Measurements from ENCODE around the gene PGM5. TPM values are rescaled to one million over a fixed set of nuclear protein-coding genes. Genes with fewer than 3 reads are reported as not detected.
"Not testable (repeated sequence)": the region's sequence is repeated elsewhere in the genome, so short reads cannot be mapped to it uniquely, and the experiment has no call there.

The PGM5 gene
- polyA plus RNA-seq, 3 donors, result 44.6 to 49.6 (median 46.4) TPM

DNA sequence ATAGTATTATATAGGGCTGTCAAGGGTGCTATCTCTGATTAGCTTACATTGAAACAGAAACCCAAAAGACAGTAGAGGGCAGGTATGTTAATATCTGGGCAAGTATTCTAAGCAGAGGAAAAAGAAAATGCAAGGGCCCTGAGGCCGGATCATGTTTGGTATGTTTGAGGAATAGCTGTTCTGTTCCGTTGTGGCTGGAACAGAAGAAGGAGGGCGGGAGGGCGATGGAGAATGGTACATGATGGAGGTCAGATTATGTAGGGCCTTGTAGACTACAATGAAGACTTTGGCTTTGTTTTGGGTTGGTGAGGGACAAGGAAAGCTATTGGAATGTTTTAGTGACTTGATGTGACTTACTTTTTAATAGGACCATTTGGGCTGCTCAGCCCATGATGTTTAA lies 19.4 kb downstream of the PGM5 start:
- DNase-seq (ENCODE audit: low read depth in 3 of 3, low spot score in 2 of 3), result not testable (repeated sequence)

GRCh38 chr9:68377723-68378122 lies 21.3 kb downstream of the PGM5 start:
- DNase-seq (ENCODE audit: low read depth in 3 of 3, low spot score in 2 of 3), result not testable (repeated sequence)

- not testable (repeated sequence) for DNase-seq (ENCODE audit: low read depth in 3 of 3, low spot score in 2 of 3)
Measured at GRCh38 chr9:68383894-68384293, 27.5 kb downstream of the PGM5 start.

GRCh38 chr9:68389558-68389957 lies 33.1 kb downstream of the PGM5 start:
- DNase-seq (ENCODE audit: low read depth in 3 of 3, low spot score in 2 of 3), result not testable (repeated sequence)

DNA sequence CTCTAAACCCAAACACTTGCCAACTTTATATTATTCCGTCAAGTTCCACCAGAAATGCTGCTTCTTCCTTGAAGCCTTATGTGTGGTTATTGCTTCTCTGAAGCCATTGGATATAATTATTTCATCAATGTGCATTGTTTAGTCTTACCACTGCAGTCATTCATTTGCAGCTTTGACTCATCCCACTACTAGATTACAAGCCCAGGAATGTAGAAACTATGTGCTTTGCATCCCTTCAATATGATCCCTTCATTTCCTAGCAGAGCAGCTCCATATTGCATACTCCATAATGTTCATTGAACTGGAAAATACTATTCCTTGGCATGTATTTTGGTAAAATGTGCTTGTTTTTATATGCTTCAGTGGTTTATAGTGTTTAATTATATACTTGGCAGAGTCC lies 34.3 kb downstream of the PGM5 start:
- not testable (repeated sequence) for DNase-seq (ENCODE audit: low read depth in 3 of 3, low spot score in 2 of 3)

- DNase-seq (ENCODE audit: low read depth in 3 of 3, low spot score in 2 of 3), result not testable (repeated sequence)
Measured at GRCh38 chr9:68396411-68397094, 40.1 kb downstream of the PGM5 start.

DNA sequence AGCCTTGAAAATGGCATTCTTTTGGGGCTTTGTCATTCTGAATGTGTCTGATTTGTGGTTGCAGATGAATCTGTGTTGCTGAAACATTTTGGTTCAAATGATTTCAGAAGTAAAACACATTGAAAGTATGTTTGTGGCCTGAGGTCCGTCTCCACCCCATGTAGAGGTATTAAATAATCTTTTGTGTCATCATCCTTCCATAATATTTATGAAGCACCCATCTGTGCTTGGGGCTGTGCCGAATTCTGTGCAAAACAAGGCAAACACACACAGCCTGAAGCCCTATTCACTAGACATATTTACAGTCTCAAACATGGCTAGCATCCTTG lies 40.6 kb downstream of the PGM5 start:
- DNase-seq (ENCODE audit: low read depth in 3 of 3, low spot score in 2 of 3), result not testable (repeated sequence)

- not testable (repeated sequence) for DNase-seq (ENCODE audit: low read depth in 3 of 3, low spot score in 2 of 3)
Measured at GRCh38 chr9:68397796-68398195, 41.4 kb downstream of the PGM5 start.

DNA sequence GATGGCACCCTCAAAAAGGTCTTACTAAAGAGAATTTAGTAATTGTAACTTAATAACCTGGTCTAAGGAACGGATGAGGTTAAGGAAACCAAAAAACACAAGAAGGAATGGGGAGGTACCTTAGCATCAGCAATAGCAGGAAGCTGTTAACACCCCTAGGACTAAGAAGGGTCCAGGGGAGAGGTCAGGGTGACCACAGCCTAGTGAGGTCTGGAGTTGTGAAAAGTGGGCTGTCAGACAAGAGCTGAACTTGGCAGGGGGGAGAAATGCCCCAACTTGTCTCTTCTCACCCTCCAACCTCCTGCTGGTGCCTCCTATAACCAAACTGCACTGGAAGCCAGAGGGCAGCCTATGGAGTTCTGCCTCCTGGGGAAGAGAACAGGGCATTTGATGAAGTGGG lies 41.9 kb downstream of the PGM5 start:
- DNase-seq (ENCODE audit: low read depth in 3 of 3, low spot score in 2 of 3), result not testable (repeated sequence)

DNA sequence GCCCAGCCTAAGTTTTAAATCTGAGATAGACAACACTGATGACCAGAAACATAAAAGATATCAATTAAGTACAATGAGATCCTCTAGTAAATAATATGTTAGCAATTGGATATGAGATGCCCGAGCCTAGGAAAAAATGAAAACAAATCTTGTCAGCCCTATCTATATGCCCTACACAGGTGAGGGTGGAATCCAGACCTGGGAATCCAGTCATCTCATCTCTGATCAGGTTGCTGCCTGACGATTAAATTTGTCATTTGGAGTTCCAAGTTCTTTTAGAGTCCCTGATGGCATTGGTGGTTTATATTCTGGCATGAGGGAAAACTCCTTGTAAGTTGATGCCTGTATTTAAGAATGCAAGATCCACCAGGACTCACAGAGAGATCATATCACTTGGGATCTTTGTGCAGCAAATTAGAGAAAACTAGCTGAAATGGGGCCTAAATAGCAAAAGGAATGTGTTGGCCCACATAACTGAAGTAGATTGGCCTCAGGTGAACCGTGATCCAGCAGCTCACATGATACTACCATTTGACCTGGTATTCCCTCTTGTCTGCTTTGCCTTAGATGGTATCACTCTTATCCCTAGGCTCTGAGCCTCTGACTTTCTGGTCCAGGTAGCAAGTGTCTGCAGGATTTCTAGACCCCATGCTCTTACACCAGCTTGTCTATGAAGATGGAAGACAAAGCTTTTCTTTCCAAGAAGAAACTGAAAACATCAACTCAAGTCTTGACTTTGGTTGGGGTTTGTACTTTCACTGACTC lies 48.2 kb downstream of the PGM5 start:
- DNase-seq (ENCODE audit: low read depth in 3 of 3, low spot score in 2 of 3), result not testable (repeated sequence)

- DNase-seq (ENCODE audit: low read depth in 3 of 3, low spot score in 2 of 3), result not testable (repeated sequence)
Measured at GRCh38 chr9:68411865-68412264, 55.5 kb downstream of the PGM5 start.

- not testable (repeated sequence) for DNase-seq (ENCODE audit: low read depth in 3 of 3, low spot score in 2 of 3)
Measured at GRCh38 chr9:68412754-68413153, 56.3 kb downstream of the PGM5 start.

DNA sequence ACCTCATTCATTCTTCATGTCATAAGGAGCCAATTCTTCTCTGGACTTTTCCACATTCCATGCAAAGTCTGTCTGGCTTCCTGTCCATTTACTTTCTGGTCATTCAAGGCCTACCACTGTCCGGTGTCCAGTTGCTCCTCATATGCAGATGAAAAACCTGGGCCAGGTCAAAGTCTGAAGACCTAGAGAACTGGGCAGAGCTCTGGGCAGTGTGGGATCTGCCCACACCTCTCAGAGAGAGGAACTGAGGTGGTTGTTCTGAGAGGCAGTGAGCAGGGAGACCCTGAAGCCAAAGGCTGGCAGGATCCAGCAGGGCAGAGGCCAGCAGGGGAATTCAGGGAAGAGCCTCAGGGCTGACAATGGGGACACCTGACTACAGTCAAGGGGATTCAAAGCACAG lies 58.7 kb downstream of the PGM5 start:
- not testable (repeated sequence) for DNase-seq (ENCODE audit: low read depth in 3 of 3, low spot score in 2 of 3)

- DNase-seq (ENCODE audit: low read depth in 3 of 3, low spot score in 2 of 3), result no peak
Measured at GRCh38 chr9:68416936-68417564, 60.6 kb downstream of the PGM5 start.

DNA sequence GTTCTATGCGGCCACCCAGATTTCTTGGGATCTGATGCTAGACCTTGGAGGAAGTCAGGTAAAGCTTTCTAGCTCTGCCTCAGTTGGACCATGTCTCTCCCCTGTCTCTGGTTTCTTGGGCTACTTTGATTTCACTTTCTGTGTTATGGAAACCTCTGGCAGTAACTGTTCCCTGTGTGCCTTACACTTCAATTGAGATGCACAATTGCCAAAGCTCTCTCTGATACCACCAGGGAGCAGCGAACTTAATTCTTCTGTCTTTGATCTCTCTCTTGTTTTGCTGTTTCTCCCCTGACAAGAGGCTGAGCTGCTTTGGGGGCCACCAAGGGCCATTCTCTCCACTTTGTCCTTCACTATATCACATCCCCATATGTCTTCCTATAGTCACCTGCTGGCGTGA lies 61.4 kb downstream of the PGM5 start:
- DNase-seq (ENCODE audit: low read depth in 3 of 3, low spot score in 2 of 3), result no peak

- DNase-seq (ENCODE audit: low read depth in 3 of 3, low spot score in 2 of 3), result no peak
Measured at GRCh38 chr9:68418259-68418845, 61.9 kb downstream of the PGM5 start.

DNA sequence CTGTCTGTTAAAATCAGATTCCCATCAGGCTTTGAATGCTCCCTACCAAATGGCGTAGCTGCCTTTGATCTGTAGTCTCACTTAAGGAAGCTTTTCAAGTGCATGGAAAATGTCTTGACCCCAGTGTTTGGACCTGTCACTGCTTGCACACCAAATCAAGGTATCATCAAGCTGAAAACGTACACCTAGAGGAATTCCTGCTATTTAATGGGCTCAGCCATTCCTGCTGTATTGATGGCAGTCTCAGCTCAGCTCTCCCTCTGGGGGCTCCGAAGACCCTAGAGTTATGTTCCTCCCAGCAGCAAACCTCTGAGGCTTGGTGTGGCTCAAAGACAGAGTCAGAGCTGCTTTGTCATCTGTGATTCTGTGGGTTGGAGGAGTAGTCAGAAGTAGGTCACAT lies 63.5 kb downstream of the PGM5 start:
- DNase-seq (ENCODE audit: low read depth in 3 of 3, low spot score in 2 of 3), result no peak

DNA sequence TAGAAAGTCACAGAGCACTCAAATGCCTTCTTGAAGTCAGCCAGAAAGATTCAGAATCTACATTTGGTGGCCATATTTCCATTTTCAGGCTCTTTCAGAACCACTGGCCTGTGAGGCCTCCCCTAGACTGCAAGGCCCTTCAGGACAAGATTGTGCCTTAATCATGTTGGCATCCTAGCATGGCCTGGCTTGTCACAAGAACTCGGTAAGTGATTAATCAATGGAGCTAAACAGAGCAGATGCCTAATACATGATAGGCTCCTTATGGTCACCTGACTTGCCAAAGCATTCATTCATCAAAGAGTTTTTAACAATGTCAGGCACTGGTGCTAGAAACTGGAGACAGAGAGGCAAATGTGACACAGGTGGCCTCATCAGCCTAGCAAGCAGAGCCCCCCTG lies 70.3 kb downstream of the PGM5 start:
- no peak for DNase-seq (ENCODE audit: low read depth in 3 of 3, low spot score in 2 of 3)

DNA sequence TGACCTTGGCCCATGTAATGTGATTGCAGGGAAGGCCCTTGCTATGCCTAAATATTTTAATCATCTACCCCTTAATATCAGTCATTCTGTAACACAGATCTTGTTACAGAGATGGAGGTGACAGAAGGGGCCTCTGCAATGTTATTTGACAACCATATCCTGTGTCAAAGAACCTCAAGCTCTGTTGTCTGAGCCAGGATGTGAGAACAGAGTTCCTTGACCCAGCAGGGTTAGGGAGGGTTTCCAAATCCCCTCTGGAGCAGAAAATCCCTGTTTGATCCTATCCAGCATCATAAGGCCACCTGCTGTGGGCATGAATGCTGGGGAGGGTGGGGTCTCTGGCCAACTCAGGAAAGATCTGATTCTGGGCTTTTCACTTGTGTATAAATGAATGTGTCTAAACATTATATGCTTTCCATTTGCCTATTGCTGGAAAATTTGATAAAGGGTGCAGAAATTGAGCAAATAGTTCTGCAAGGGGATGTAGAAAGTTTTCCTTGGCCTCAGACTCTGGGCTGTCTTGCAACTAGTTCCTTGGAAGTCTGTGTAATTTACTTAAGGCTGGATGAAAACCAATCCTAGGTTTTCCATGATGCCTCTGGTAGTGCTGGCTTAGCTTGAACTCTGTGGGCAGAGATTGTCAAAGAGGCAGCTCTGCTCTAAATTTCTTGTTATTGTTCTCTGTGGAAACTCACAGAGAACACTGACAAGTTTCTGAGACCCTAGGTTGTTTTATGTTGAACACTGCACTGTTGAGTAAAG lies 71.0 kb downstream of the PGM5 start:
- DNase-seq (ENCODE audit: low read depth in 3 of 3, low spot score in 2 of 3), result no peak

GRCh38 chr9:68428481-68428880 lies 72.1 kb downstream of the PGM5 start:
- no peak for DNase-seq (ENCODE audit: low read depth in 3 of 3, low spot score in 2 of 3)

- no peak for DNase-seq (ENCODE audit: low read depth in 3 of 3, low spot score in 2 of 3)
Measured at GRCh38 chr9:68429631-68430030, 73.2 kb downstream of the PGM5 start.
